Measurements from ENCODE around the gene IRF1. TPM values are rescaled to one million over a fixed set of nuclear protein-coding genes. Genes with fewer than 3 reads are reported as not detected.

The IRF1 gene
- total and polyA plus RNA-seq, 2 of the 8 experiments (the other 6 are each of a cell fraction or from before 2014, with no cell fraction given), result 4.0 to 8.5 TPM

- no peak for TF ChIP-seq CHD7 (IDR thresholded peaks at IDR 0.05; ENCODE audit: insufficient replicate concordance, low read length)
- no peak for TF ChIP-seq NRF1 (IDR thresholded peaks at IDR 0.05; ENCODE audit: low read depth, low read length)
- TF ChIP-seq ATF3 (IDR thresholded peaks at IDR 0.05; ENCODE audit: insufficient read depth, low read depth, low read length), result no peak
- TF ChIP-seq SP4 (IDR thresholded peaks at IDR 0.05; ENCODE audit: low read length), result no peak
- TF ChIP-seq CHD1 (IDR thresholded peaks at IDR 0.05; ENCODE audit: low read depth, low read length), result no peak
- no peak for TF ChIP-seq CTBP2 (IDR thresholded peaks at IDR 0.05; ENCODE audit: borderline replicate concordance, insufficient read depth, insufficient read length, low read length)
- TF ChIP-seq BCL11A (IDR thresholded peaks at IDR 0.05; ENCODE audit: low read depth in 2 of 2, low read length in 2 of 2), result no peak
- TF ChIP-seq RAD21 (IDR thresholded peaks at IDR 0.05 in 1 of 2, conservative IDR thresholded peaks at IDR 0.05 in 1 of 2; ENCODE audit: low read depth in 2 of 2, low read length in 2 of 2), result no peak
- no peak for TF ChIP-seq FOSL1 (IDR thresholded peaks at IDR 0.05; ENCODE audit: insufficient read depth, low read depth, low read length)
- no peak for TF ChIP-seq BRCA1 (IDR thresholded peaks at IDR 0.05; ENCODE audit: low read depth, low read length)
Measured at GRCh38 chr5:132487841-132488555, 2.6 kb downstream of the IRF1 start (continued).

Data from H1 (cell line).